ENCODE results near the gene HLA-B.
A peak's percentile ranks its signal among the peaks of the same experiment; 100 is the strongest.

Gene HLA-B

GRCh38 chr6:31351401-31352309 is 5.3 kb downstream of the HLA-B start:
- DNase-seq (ENCODE audit: low spot score in 2 of 2) (peak in 1 of 2 donors; percentile 14), ATAC-seq (peak; percentile 55)
- Mint-ChIP-seq H3K4me3 (peak overlapping the region; percentile 94), H3K4me1 (peaks cover 63% of the 10 kb centered on the region), H3K36me3 (peaks cover 68% of the 10 kb centered on the region), H3K9me3 (no peaks in the 10 kb centered on the region), H3K27ac (peak overlapping the region; percentile 94)

GRCh38 chr6:31351033-31351380 is 6.0 kb downstream of the HLA-B start:
- H3K4me3 Mint-ChIP-seq: peak overlapping the region; percentile 5
- no peaks in the 10 kb centered on the region for H3K9me3 Mint-ChIP-seq
- H3K36me3 Mint-ChIP-seq: peaks cover 62% of the 10 kb centered on the region
- DNase-seq (ENCODE audit: low spot score in 2 of 2) (no peak), ATAC-seq (peak; percentile 4)
- peak overlapping the region; percentile 94 for H3K27ac Mint-ChIP-seq
- H3K4me1 Mint-ChIP-seq: peaks cover 63% of the 10 kb centered on the region

- H3K27ac Mint-ChIP-seq: peak overlapping the region; percentile 94
- no peaks in the 10 kb centered on the region for H3K9me3 Mint-ChIP-seq
- peaks cover 58% of the 10 kb centered on the region for H3K4me1 Mint-ChIP-seq
- no peak for ATAC-seq
- no peak overlapping the region for H3K4me3 Mint-ChIP-seq
- no peak for DNase-seq (ENCODE audit: low spot score in 2 of 2)
- peaks cover 56% of the 10 kb centered on the region for H3K36me3 Mint-ChIP-seq
Measured at GRCh38 chr6:31350196-31351032, 6.6 kb downstream of the HLA-B start.

- H3K4me3 Mint-ChIP-seq: no peak overlapping the region
- H3K27ac Mint-ChIP-seq: peak overlapping the region; percentile 4
- H3K4me1 Mint-ChIP-seq: peaks cover 47% of the 10 kb centered on the region
- H3K9me3 Mint-ChIP-seq: no peaks in the 10 kb centered on the region
- ATAC-seq (no peak), DNase-seq (ENCODE audit: low spot score in 2 of 2) (no peak)
- H3K36me3 Mint-ChIP-seq: peaks cover 45% of the 10 kb centered on the region
Measured at GRCh38 chr6:31349301-31349700, 7.7 kb downstream of the HLA-B start.

GRCh38 chr6:31345026-31345730 is 11.8 kb downstream of the HLA-B start:
- ATAC-seq: no peak
- H3K9me3 Mint-ChIP-seq: peaks cover 8% of the 10 kb centered on the region
- peaks cover 4% of the 10 kb centered on the region for H3K36me3 Mint-ChIP-seq
- no peak for DNase-seq (ENCODE audit: low spot score in 2 of 2)
- no peak overlapping the region for H3K27ac Mint-ChIP-seq
- H3K4me3 Mint-ChIP-seq: no peak overlapping the region
- H3K4me1 Mint-ChIP-seq: peaks cover 12% of the 10 kb centered on the region

- Mint-ChIP-seq H3K27ac (no peak overlapping the region), H3K4me3 (no peak overlapping the region), H3K9me3 (peaks cover 42% of the 10 kb centered on the region), H3K4me1 (peaks cover 5% of the 10 kb centered on the region), H3K36me3 (no peaks in the 10 kb centered on the region)
- DNase-seq (ENCODE audit: low spot score in 2 of 2) (no peak), ATAC-seq (no peak)
Measured at GRCh38 chr6:31340228-31340627, 16.8 kb downstream of the HLA-B start.

- no peak overlapping the region for H3K4me3 Mint-ChIP-seq
- DNase-seq (ENCODE audit: low spot score in 2 of 2) (no peak), ATAC-seq (no peak)
- no peaks in the 10 kb centered on the region for H3K36me3 Mint-ChIP-seq
- peaks cover 5% of the 10 kb centered on the region for H3K4me1 Mint-ChIP-seq
- H3K9me3 Mint-ChIP-seq: peaks cover 48% of the 10 kb centered on the region
- H3K27ac Mint-ChIP-seq: no peak overlapping the region
Measured at GRCh38 chr6:31339210-31339609, 17.8 kb downstream of the HLA-B start.

- H3K27ac Mint-ChIP-seq: no peak overlapping the region
- H3K36me3 Mint-ChIP-seq: peaks cover 7% of the 10 kb centered on the region
- no peak for DNase-seq (ENCODE audit: low spot score in 2 of 2)
Measured at GRCh38 chr6:31336896-31337496, 20.0 kb downstream of the HLA-B start.

GRCh38 chr6:31332637-31333602 is 24.1 kb downstream of the HLA-B start:
- Mint-ChIP-seq H3K4me3 (peak overlapping the region; percentile 10), H3K4me1 (peaks cover 8% of the 10 kb centered on the region)
- ATAC-seq: peak; percentile 98

More at GRCh38 chr6:31336896-31337496, 20.0 kb downstream of the HLA-B start:
- no peak for ATAC-seq
- Mint-ChIP-seq H3K4me1 (peaks cover 13% of the 10 kb centered on the region), H3K9me3 (peaks cover 51% of the 10 kb centered on the region), H3K4me3 (no peak overlapping the region)

GRCh38 chr6:31328355-31328960 is 28.5 kb downstream of the HLA-B start:
- DNase-seq (ENCODE audit: low spot score in 2 of 2) (no peak), ATAC-seq (no peak)
- Mint-ChIP-seq H3K4me1 (peaks cover 8% of the 10 kb centered on the region), H3K4me3 (no peak overlapping the region), H3K36me3 (peaks cover 7% of the 10 kb centered on the region), H3K9me3 (peaks cover 10% of the 10 kb centered on the region), H3K27ac (peak overlapping the region; percentile 69)

More at GRCh38 chr6:31332637-31333602, 24.1 kb downstream of the HLA-B start:
- DNase-seq (ENCODE audit: low spot score in 2 of 2): no peak
- peaks cover 7% of the 10 kb centered on the region for H3K36me3 Mint-ChIP-seq
- peaks cover 38% of the 10 kb centered on the region for H3K9me3 Mint-ChIP-seq
- peak overlapping the region; percentile 92 for H3K27ac Mint-ChIP-seq

GRCh38 chr6:31321820-31322219 is 35.2 kb downstream of the HLA-B start:
- Mint-ChIP-seq H3K36me3 (no peaks in the 10 kb centered on the region), H3K27ac (no peak overlapping the region), H3K9me3 (no peaks in the 10 kb centered on the region), H3K4me3 (no peak overlapping the region), H3K4me1 (no peaks in the 10 kb centered on the region)
- ATAC-seq: no peak
- DNase-seq (ENCODE audit: low spot score in 2 of 2): no peak

GRCh38 chr6:31321005-31321707 is 35.8 kb downstream of the HLA-B start:
- DNase-seq (ENCODE audit: low spot score in 2 of 2): no peak
- ATAC-seq: no peak
- Mint-ChIP-seq H3K4me1 (no peaks in the 10 kb centered on the region), H3K27ac (no peak overlapping the region), H3K36me3 (no peaks in the 10 kb centered on the region), H3K4me3 (no peak overlapping the region), H3K9me3 (no peaks in the 10 kb centered on the region)

GRCh38 chr6:31317036-31317435 is 39.9 kb downstream of the HLA-B start:
- DNase-seq (ENCODE audit: low spot score in 2 of 2) (no peak), ATAC-seq (no peak)
- no peaks in the 10 kb centered on the region for H3K36me3 Mint-ChIP-seq
- no peaks in the 10 kb centered on the region for H3K4me1 Mint-ChIP-seq
- H3K4me3 Mint-ChIP-seq: no peak overlapping the region
- no peak overlapping the region for H3K27ac Mint-ChIP-seq
- no peaks in the 10 kb centered on the region for H3K9me3 Mint-ChIP-seq

Measured in stimulated activated effector memory CD8-positive, alpha-beta T cell treated with anti-CD3 and anti-CD28 coated beads, Interleukin-12 subunit alpha, Interleukin-12 subunit beta, amount 100 ng/mL, for 72 hours (primary cell).